Measurements from ENCODE around the gene BBX. TPM values are rescaled to one million over a fixed set of nuclear protein-coding genes. Genes with fewer than 3 reads are reported as not detected.

Gene BBX
- polyA plus RNA-seq, 3 donors, result 15.7 to 25.1 (median 16.6) TPM

DNA sequence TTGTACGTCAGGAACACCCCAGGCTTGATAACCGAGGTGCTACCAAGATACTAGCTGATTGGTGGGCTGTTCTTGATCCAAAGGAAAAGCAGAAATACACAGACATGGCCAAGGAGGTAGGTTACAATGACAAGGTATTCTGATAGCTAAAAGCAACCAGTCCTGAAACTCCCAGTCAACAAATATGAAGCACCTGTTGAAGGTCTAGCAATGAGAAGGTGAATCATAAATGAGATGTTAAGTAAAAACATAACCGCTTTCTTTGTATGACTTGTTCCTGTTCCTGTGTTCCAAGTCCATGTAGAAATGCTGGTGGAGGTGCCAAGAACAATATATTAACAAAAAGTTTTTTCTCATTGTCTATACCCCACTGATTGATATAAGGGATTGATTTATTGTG, 194.0 kb downstream of the BBX start:
- no peak overlapping the region for H3K27ac Mint-ChIP-seq
- H3K27ac ChIP-seq (ENCODE audit: low read depth in 1 of 2, low read length in 2 of 2), result no peak overlapping the region
- intact Hi-C loops (cut with micrococcal nuclease), result no loop called here
- peaks cover 16 to 28% of the 10 kb centered on the region in 2 donors for H3K36me3 ChIP-seq (replicated peaks in 1 of 2; ENCODE audit: control insufficient read depth in 1 of 2, insufficient read depth in 2 of 2, low read length in 2 of 2)
- peaks cover 5 to 7% of the 10 kb centered on the region in 2 donors for H3K4me1 ChIP-seq (ENCODE audit: control insufficient read depth in 1 of 2, insufficient read depth in 2 of 2, low read length in 2 of 2)
- no peak overlapping the region for H3K4me2 ChIP-seq (replicated peaks; ENCODE audit: extremely low read depth, low read length, poor library complexity, severe bottlenecking)
- 100% methylated on average over 2 of the region's 3 CpGs for WGBS (ENCODE audit: insufficient coverage)
- TF ChIP-seq, protein P1, sequence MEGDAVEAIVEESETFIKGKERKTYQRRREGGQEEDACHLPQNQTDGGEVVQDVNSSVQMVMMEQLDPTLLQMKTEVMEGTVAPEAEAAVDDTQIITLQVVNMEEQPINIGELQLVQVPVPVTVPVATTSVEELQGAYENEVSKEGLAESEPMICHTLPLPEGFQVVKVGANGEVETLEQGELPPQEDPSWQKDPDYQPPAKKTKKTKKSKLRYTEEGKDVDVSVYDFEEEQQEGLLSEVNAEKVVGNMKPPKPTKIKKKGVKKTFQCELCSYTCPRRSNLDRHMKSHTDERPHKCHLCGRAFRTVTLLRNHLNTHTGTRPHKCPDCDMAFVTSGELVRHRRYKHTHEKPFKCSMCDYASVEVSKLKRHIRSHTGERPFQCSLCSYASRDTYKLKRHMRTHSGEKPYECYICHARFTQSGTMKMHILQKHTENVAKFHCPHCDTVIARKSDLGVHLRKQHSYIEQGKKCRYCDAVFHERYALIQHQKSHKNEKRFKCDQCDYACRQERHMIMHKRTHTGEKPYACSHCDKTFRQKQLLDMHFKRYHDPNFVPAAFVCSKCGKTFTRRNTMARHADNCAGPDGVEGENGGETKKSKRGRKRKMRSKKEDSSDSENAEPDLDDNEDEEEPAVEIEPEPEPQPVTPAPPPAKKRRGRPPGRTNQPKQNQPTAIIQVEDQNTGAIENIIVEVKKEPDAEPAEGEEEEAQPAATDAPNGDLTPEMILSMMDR (IDR thresholded peaks at IDR 0.05), result no peak
- no peak overlapping the region for H3K4me3 Mint-ChIP-seq
- H3K9me3 Mint-ChIP-seq, result no peaks in the 10 kb centered on the region
- H3K4me1 Mint-ChIP-seq, result peaks cover 9% of the 10 kb centered on the region
- H2AFZ ChIP-seq (ENCODE audit: insufficient read depth, low read depth, low read length, poor library complexity, severe bottlenecking), result no peak overlapping the region
- H3K4me3 ChIP-seq (replicated peaks in 1 of 3; ENCODE audit: low read depth in 2 of 3, low read length in 3 of 3), result no peak overlapping the region
- no peaks in the 10 kb centered on the region for H3K79me2 ChIP-seq (ENCODE audit: insufficient read depth, low read length)
- peaks cover 24 to 39% of the 10 kb centered on the region in 2 donors for H3K36me3 Mint-ChIP-seq
- no peaks in the 10 kb centered on the region for H4K20me1 ChIP-seq (ENCODE audit: insufficient read depth, low read length)
- H3K9ac ChIP-seq (ENCODE audit: insufficient read depth, low read length, poor library complexity, severe bottlenecking), result no peak overlapping the region
- peaks cover 0 to 2% (median 0%) of the 10 kb centered on the region in 3 donors for H3K27me3 Mint-ChIP-seq (ENCODE audit: low read depth in 3 of 3)
- DNase-seq, result no peak
- no peaks in the 10 kb centered on the region for H3K9me3 ChIP-seq (replicated peaks in 1 of 2; ENCODE audit: control insufficient read depth in 1 of 2, insufficient read depth in 1 of 2, low read length in 2 of 2)
- no peaks in the 10 kb centered on the region for H3K27me3 ChIP-seq (ENCODE audit: control insufficient read depth in 2 of 2, insufficient read depth in 2 of 2, low read length in 2 of 2)

DNA sequence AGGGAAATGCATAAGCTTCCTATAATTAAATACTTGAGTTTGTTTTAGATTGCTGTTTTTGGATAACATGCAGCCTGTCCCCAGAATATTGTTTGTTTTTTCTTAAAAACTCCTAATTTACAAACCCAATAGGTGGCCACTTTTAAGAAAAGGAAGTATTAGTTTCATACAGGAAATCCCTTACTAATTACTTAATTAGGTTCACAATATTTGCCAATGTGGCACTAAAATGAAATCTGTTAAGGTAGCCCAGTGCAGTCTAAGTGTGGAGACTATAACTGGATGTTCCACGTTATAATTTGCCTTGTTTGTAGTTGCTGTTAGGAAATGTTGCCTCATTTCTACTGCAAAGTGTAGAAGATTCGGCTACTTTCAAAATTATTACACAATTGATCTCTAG, 195.8 kb downstream of the BBX start:
- H3K9me3 Mint-ChIP-seq, result no peaks in the 10 kb centered on the region
- H3K4me1 ChIP-seq (ENCODE audit: control insufficient read depth in 1 of 2, insufficient read depth in 2 of 2, low read length in 2 of 2), result peaks cover 5 to 7% of the 10 kb centered on the region in 2 donors
- H3K36me3 ChIP-seq (replicated peaks in 1 of 2; ENCODE audit: control insufficient read depth in 1 of 2, insufficient read depth in 2 of 2, low read length in 2 of 2), result peaks cover 13% of the 10 kb centered on the region in 2 donors
- peaks cover 0 to 2% (median 0%) of the 10 kb centered on the region in 3 donors for H3K27me3 Mint-ChIP-seq (ENCODE audit: low read depth in 3 of 3)
- H3K4me2 ChIP-seq (replicated peaks; ENCODE audit: extremely low read depth, low read length, poor library complexity, severe bottlenecking), result no peak overlapping the region
- whole genome bisulfite sequencing (ENCODE audit: insufficient coverage), result no CpG with 5 or more reads among the region's 2 CpGs
- no peaks in the 10 kb centered on the region for H4K20me1 ChIP-seq (ENCODE audit: insufficient read depth, low read length)
- H3K9me3 ChIP-seq (replicated peaks in 1 of 2; ENCODE audit: control insufficient read depth in 1 of 2, insufficient read depth in 1 of 2, low read length in 2 of 2), result no peaks in the 10 kb centered on the region
- H3K4me3 Mint-ChIP-seq, result no peak overlapping the region
- H3K27ac Mint-ChIP-seq, result no peak overlapping the region
- H3K9ac ChIP-seq (ENCODE audit: insufficient read depth, low read length, poor library complexity, severe bottlenecking), result no peak overlapping the region
- TF ChIP-seq, protein P1 (IDR thresholded peaks at IDR 0.05), result no peak
- no peak overlapping the region for H2AFZ ChIP-seq (ENCODE audit: insufficient read depth, low read depth, low read length, poor library complexity, severe bottlenecking)
- H3K36me3 Mint-ChIP-seq, result peaks cover 13 to 25% of the 10 kb centered on the region in 2 donors
- no peak for DNase-seq
- H3K4me3 ChIP-seq (replicated peaks in 1 of 3; ENCODE audit: low read depth in 2 of 3, low read length in 3 of 3), result no peak overlapping the region
- intact Hi-C loops (cut with micrococcal nuclease), result no loop called here
- H3K27ac ChIP-seq (ENCODE audit: low read depth in 1 of 2, low read length in 2 of 2), result no peak overlapping the region
- H3K27me3 ChIP-seq (ENCODE audit: control insufficient read depth in 2 of 2, insufficient read depth in 2 of 2, low read length in 2 of 2), result no peaks in the 10 kb centered on the region
- no peaks in the 10 kb centered on the region for H3K79me2 ChIP-seq (ENCODE audit: insufficient read depth, low read length)
- H3K4me1 Mint-ChIP-seq, result peaks cover 9% of the 10 kb centered on the region

Data from CD14-positive monocyte (primary cell).